ENCODE measurements around the gene SPRYD7.

- TF ChIP-seq CTCF (conservative IDR thresholded peaks at IDR 0.05; ENCODE audit: low read depth, low read length) (no peak), EZH2 (IDR thresholded peaks at IDR 0.05; ENCODE audit: low read length, unreplicated experiment) (no peak), EZH2phosphoT487 (IDR thresholded peaks at IDR 0.05; ENCODE audit: borderline replicate concordance, low read length) (no peak)
Measured at GRCh38 chr13:49933511-49933910, 2.6 kb downstream of the SPRYD7 start.

All from PC-3 (cell line).